ENCODE measurements around the gene APLP1. TPM values are rescaled to one million over a fixed set of nuclear protein-coding genes. Genes with fewer than 3 reads are reported as not detected.
A peak's percentile ranks its signal among the peaks of the same experiment; 100 is the strongest.

The APLP1 gene
- total and polyA plus RNA-seq, 2 donors from 2014 or later: 3.8 to 13.6 TPM

DNA sequence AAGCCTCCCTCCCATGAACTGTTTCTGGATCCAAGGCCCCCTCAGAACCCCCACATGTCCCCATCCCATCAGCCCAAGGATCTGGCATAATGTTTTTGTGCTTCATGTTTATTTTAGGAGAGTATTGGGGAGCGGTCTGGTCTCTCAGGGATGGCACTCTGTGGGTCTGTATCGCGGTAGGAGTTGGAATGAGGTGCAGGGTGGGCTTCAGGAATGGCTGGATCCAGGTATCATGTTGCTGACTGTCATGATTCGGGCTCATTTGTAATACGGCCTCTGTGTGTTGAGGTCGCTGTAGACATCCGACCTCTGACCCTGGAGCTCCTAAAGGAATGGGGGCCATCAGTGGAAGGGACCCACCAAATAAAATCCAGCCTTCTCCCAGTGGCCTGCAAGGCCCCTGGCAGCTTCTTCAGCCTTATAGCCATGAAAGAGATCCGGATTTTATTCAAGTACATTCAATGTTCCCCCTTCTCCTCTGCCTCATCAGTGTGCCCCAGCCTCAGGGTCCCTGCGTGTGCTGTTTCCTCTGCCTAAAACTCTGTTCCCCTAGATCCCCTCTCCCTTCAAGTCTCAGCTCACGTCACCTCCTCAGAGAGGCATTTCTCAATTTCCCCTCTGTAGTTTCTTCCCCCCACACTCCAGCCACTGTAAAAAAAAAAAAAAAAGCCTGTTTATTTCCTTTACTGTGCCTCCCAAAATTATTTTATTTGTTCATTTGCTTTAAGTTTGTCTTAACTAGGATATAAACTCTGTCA is 36.1 kb downstream of the APLP1 start:
- FAIRE-seq: no peak

DNA sequence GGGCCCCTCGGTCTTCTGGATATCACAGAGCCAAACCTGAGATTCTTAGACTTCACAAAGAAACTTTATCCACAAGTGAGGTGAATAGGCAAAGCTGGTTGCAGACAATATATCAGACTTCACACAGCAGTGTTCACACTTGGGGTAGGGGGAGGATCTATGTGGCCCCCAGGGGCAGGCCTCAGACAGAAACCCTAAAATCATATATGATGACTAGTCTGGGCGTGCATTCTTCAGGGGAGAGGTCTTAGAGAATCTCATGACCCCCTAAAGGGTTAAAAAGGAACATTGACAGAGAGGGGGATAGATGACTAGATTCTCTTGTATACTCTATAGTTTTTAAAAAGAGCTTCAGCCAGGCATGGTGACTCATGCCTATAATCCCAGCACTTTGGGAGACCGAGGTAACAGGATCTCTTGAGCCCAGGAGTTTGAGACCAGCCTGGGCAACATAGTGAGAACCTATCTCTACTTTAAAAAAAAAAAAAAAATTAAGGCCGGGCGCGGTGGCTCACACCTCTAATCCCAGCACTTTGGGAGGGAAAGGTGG is 36.9 kb downstream of the APLP1 start:
- H3K4me3 ChIP-seq (ENCODE audit: low read length in 3 of 3): no peak overlapping the region
- no peak overlapping the region for H3K27ac ChIP-seq (ENCODE audit: low read depth in 2 of 2, low read length in 2 of 2)
- DNase-seq (no peak), FAIRE-seq (no peak)
- H3K27me3 ChIP-seq (ENCODE audit: control insufficient read depth, insufficient read depth, low read length): no peaks in the 10 kb centered on the region
- no peak overlapping the region for H3K9ac ChIP-seq (ENCODE audit: low read length in 3 of 3)
- no peaks in the 10 kb centered on the region for H3K4me1 ChIP-seq (ENCODE audit: control insufficient read depth in 2 of 3, insufficient read depth in 2 of 3, low read depth in 1 of 3, low read length in 3 of 3)
- no peaks in the 10 kb centered on the region for H3K36me3 ChIP-seq (ENCODE audit: control insufficient read depth in 2 of 3, insufficient read depth in 3 of 3, low read length in 3 of 3)
- TF ChIP-seq, protein P1, sequence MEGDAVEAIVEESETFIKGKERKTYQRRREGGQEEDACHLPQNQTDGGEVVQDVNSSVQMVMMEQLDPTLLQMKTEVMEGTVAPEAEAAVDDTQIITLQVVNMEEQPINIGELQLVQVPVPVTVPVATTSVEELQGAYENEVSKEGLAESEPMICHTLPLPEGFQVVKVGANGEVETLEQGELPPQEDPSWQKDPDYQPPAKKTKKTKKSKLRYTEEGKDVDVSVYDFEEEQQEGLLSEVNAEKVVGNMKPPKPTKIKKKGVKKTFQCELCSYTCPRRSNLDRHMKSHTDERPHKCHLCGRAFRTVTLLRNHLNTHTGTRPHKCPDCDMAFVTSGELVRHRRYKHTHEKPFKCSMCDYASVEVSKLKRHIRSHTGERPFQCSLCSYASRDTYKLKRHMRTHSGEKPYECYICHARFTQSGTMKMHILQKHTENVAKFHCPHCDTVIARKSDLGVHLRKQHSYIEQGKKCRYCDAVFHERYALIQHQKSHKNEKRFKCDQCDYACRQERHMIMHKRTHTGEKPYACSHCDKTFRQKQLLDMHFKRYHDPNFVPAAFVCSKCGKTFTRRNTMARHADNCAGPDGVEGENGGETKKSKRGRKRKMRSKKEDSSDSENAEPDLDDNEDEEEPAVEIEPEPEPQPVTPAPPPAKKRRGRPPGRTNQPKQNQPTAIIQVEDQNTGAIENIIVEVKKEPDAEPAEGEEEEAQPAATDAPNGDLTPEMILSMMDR (IDR thresholded peaks at IDR 0.05; ENCODE audit: borderline replicate concordance, extremely low read depth, insufficient read depth): no peak
- no peaks in the 10 kb centered on the region for H3K9me3 ChIP-seq (ENCODE audit: control insufficient read depth in 2 of 3, insufficient read depth in 1 of 3, low read length in 3 of 3)
- intact Hi-C loops (cut with DNase I): no loop called here

More for the DNA sequence above, 36.1 kb downstream of the APLP1 start:
- Histone ChIP-seq H3K27me3 (ENCODE audit: control insufficient read depth, insufficient read depth, low read length) (no peaks in the 10 kb centered on the region), H3K36me3 (ENCODE audit: control insufficient read depth in 2 of 3, insufficient read depth in 3 of 3, low read length in 3 of 3) (no peaks in the 10 kb centered on the region), H3K4me1 (ENCODE audit: control insufficient read depth in 2 of 3, insufficient read depth in 2 of 3, low read depth in 1 of 3, low read length in 3 of 3) (no peaks in the 10 kb centered on the region), H3K4me3 (ENCODE audit: low read length in 3 of 3) (no peak overlapping the region), H3K27ac (ENCODE audit: low read depth in 2 of 2, low read length in 2 of 2) (no peak overlapping the region), H3K9me3 (ENCODE audit: control insufficient read depth in 2 of 3, insufficient read depth in 1 of 3, low read length in 3 of 3) (no peaks in the 10 kb centered on the region), H3K9ac (ENCODE audit: low read length in 3 of 3) (no peak overlapping the region)
- no peak for DNase-seq
- intact Hi-C loops (cut with DNase I): no loop called here
- TF ChIP-seq, protein P1 (IDR thresholded peaks at IDR 0.05; ENCODE audit: borderline replicate concordance, extremely low read depth, insufficient read depth): no peak

DNA sequence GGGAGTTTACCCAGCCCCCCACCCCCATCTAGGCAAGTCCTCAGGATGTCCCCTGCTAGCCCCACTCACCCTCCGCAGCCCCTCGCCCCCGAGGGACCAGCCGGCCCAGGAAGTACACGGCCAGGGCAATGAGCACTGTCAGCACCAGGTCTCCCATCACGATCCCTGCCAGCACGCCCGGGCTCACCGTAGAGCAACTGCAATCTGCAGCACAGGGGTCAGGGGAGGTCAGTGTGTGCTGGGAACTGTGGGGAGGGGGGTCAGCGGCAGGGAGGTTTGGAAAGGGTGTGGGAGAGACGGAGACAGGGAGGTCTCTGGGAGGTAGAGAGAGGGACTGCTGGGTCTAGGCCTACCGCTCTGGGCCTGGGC is 39.0 kb downstream of the APLP1 start:
- Histone ChIP-seq H3K27ac (ENCODE audit: low read depth in 2 of 2, low read length in 2 of 2) (peak overlapping the region in 1 of 2 donors; percentile 28), H3K27me3 (ENCODE audit: control insufficient read depth, insufficient read depth, low read length) (no peaks in the 10 kb centered on the region), H3K4me3 (ENCODE audit: low read length in 3 of 3) (no peak overlapping the region), H3K9ac (ENCODE audit: low read length in 3 of 3) (no peak overlapping the region), H3K36me3 (ENCODE audit: control insufficient read depth in 2 of 3, insufficient read depth in 3 of 3, low read length in 3 of 3) (no peaks in the 10 kb centered on the region), H3K4me1 (ENCODE audit: control insufficient read depth in 2 of 3, insufficient read depth in 2 of 3, low read depth in 1 of 3, low read length in 3 of 3) (no peaks in the 10 kb centered on the region), H3K9me3 (ENCODE audit: control insufficient read depth in 2 of 3, insufficient read depth in 1 of 3, low read length in 3 of 3) (no peaks in the 10 kb centered on the region)
- TF ChIP-seq, protein P1 (IDR thresholded peaks at IDR 0.05; ENCODE audit: borderline replicate concordance, extremely low read depth, insufficient read depth): no peak
- FAIRE-seq (no peak), DNase-seq (peak in 1 of 5 donors; percentile 73)
- intact Hi-C loops (cut with DNase I): no loop called here

Data from kidney (tissue), 14 donors.